ENCODE measurements around the gene VAV1. TPM values are rescaled to one million over a fixed set of nuclear protein-coding genes. Genes with fewer than 3 reads are reported as not detected.
"Not testable (repeated sequence)": the region's sequence is repeated elsewhere in the genome, so short reads cannot be mapped to it uniquely, and the experiment has no call there.

The VAV1 gene
- total RNA-seq, 1 donor from 2014 or later: 90.4 TPM

DNA sequence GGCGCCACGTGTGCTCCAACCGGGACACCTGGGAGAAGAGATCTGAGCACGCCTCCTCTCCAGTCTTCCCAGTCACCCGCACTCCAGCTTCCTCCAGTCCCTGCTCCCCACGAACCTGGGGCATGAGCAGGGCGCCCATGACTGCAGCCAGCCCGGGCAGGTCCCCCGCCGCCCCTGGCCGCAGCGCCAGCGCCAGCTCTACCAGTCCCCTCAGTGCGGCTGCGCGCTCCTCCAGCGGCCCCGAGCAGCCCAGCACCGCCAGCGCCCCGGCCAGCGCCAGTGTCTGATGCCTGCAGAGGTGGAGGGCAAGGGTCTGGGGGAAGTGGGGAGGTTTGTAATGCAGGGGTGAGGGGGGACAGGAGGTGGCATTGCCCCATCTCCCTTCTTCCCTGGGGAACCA lies 18.4 kb upstream of the VAV1 start:
- no peaks in the 10 kb centered on the region for H3K9me3 Mint-ChIP-seq
- peaks cover 19% of the 10 kb centered on the region for H3K4me1 Mint-ChIP-seq (ENCODE audit: low read depth)
- H3K4me3 Mint-ChIP-seq: no peak overlapping the region
- DNase-seq (ENCODE audit: low spot score): no peak
- no peak overlapping the region for H3K27ac Mint-ChIP-seq
- H3K27me3 Mint-ChIP-seq (ENCODE audit: insufficient read depth): no peaks in the 10 kb centered on the region
- intact Hi-C loops (cut with micrococcal nuclease): no loop called here
- H3K36me3 Mint-ChIP-seq (ENCODE audit: low read depth): peaks cover 25% of the 10 kb centered on the region

GRCh38 chr19:6754653-6755463 lies 17.6 kb upstream of the VAV1 start:
- intact Hi-C loops (cut with micrococcal nuclease): no loop called here
- Mint-ChIP-seq H3K4me3 (no peak overlapping the region), H3K27ac (no peak overlapping the region), H3K4me1 (ENCODE audit: low read depth) (peaks cover 19% of the 10 kb centered on the region), H3K36me3 (ENCODE audit: low read depth) (peaks cover 24% of the 10 kb centered on the region), H3K27me3 (ENCODE audit: insufficient read depth) (no peaks in the 10 kb centered on the region), H3K9me3 (no peaks in the 10 kb centered on the region)
- no peak for DNase-seq (ENCODE audit: low spot score)

- Mint-ChIP-seq H3K4me1 (ENCODE audit: low read depth) (peaks cover 11% of the 10 kb centered on the region), H3K36me3 (ENCODE audit: low read depth) (peaks cover 18% of the 10 kb centered on the region), H3K27me3 (ENCODE audit: insufficient read depth) (no peaks in the 10 kb centered on the region), H3K4me3 (no peak overlapping the region), H3K9me3 (no peaks in the 10 kb centered on the region), H3K27ac (no peak overlapping the region)
- no peak for DNase-seq (ENCODE audit: low spot score)
- intact Hi-C loops (cut with micrococcal nuclease): no loop called here
Measured at GRCh38 chr19:6760606-6761005, 11.9 kb upstream of the VAV1 start.

DNA sequence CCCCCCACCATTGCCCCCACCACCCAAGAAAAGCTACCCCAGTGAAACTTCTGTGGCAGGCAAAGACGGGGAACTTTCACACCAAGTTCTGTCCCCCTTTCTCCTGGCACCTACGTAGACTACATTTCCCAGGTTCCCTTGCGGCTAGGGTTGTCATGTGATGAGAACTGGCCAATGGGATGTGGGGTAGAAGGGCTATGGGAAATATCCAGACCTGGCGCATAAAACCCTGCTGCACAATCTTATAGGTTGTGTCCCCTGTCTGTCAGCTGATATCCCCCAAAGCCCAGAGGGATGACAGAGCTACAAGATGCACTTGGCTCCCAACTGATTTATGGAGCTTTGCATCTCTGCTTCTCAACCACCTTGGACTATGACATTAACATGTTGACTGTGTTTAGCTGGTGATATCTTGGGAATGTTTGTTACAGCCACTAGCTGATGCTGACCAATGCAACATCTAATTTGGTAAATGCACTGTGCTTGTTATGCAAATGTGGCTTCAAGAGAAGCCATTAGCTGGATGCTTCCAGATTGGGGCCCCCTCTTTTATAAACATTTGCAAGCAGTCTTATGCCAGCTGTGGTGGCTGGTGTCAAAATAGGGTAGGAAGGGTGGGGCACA lies 11.3 kb upstream of the VAV1 start:
- intact Hi-C loops (cut with micrococcal nuclease): no loop called here
- Mint-ChIP-seq H3K27ac (no peak overlapping the region), H3K36me3 (ENCODE audit: low read depth) (peaks cover 18% of the 10 kb centered on the region), H3K27me3 (ENCODE audit: insufficient read depth) (no peaks in the 10 kb centered on the region), H3K4me1 (ENCODE audit: low read depth) (peaks cover 16% of the 10 kb centered on the region), H3K4me3 (no peak overlapping the region), H3K9me3 (no peaks in the 10 kb centered on the region)
- no peak for DNase-seq (ENCODE audit: low spot score)

DNA sequence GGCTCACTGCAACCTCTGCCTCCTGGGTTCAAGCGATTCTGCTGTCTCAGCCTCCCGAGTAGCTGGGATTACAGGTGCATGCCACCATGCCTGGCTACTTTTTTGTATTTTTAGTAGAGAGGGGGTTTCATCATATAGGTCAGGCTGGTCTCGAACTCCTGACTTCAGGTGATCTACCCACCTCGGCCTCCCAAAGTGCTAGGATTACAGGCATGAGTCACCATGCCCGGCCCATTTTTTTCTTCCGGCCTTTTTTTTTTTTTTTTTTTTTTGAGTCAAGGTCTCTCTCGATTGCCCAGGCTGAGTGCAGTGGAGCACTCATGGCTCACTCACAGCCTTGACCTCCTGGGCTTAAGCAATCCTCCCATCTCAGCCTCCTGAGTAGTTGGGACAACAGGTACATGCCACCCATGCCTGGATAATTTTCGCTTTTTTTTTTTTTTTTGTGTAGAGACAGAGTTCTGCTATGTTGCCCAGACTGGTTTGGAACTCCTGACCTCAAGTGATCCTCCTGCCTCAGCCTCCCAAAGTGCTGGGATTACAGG lies 10.2 kb upstream of the VAV1 start:
- H3K9me3 Mint-ChIP-seq; H3K27ac Mint-ChIP-seq; DNase-seq (ENCODE audit: low spot score); H3K27me3 Mint-ChIP-seq (ENCODE audit: insufficient read depth); H3K4me3 Mint-ChIP-seq; intact Hi-C loops (cut with micrococcal nuclease): not testable (repeated sequence)
- Mint-ChIP-seq H3K4me1 (ENCODE audit: low read depth) (peaks cover 26% of the 10 kb centered on the region), H3K36me3 (ENCODE audit: low read depth) (peaks cover 18% of the 10 kb centered on the region)

- peaks cover 6% of the 10 kb centered on the region for H3K36me3 Mint-ChIP-seq (ENCODE audit: low read depth)
- no peaks in the 10 kb centered on the region for H3K9me3 Mint-ChIP-seq
- peaks cover 42% of the 10 kb centered on the region for H3K4me1 Mint-ChIP-seq (ENCODE audit: low read depth)
- peak overlapping the region; percentile 88 for H3K4me3 Mint-ChIP-seq
- DNase-seq (ENCODE audit: low spot score): no peak
- H3K27me3 Mint-ChIP-seq (ENCODE audit: insufficient read depth): no peaks in the 10 kb centered on the region
- H3K27ac Mint-ChIP-seq: peak overlapping the region; percentile 87
- intact Hi-C loops (cut with micrococcal nuclease): loop anchor here (2.0 kb wide), 1 partner anchor 393 kb away; the partner anchor contains the start of gene ALKBH7
Measured at GRCh38 chr19:6765738-6766356, 6.7 kb upstream of the VAV1 start.

GRCh38 chr19:6766357-6767080 lies 6.0 kb upstream of the VAV1 start:
- DNase-seq (ENCODE audit: low spot score): no peak
- Mint-ChIP-seq H3K27me3 (ENCODE audit: insufficient read depth) (no peaks in the 10 kb centered on the region), H3K36me3 (ENCODE audit: low read depth) (peaks cover under 1% of the 10 kb centered on the region)

GRCh38 chr19:6767081-6767356 lies 5.5 kb upstream of the VAV1 start:
- no peak for DNase-seq (ENCODE audit: low spot score)
- Mint-ChIP-seq H3K4me3 (peak overlapping the region; percentile 88), H3K4me1 (ENCODE audit: low read depth) (peaks cover 48% of the 10 kb centered on the region), H3K27me3 (ENCODE audit: insufficient read depth) (no peaks in the 10 kb centered on the region), H3K27ac (peak overlapping the region; percentile 87), H3K9me3 (peaks cover 4% of the 10 kb centered on the region), H3K36me3 (ENCODE audit: low read depth) (no peaks in the 10 kb centered on the region)
- intact Hi-C loops (cut with micrococcal nuclease): loop anchor here (1.0 to 2.0 kb wide), 10 partner anchors 14 to 394 kb away; partner anchors contain the start of genes ALKBH7 and GPR108

More at GRCh38 chr19:6766357-6767080, 6.0 kb upstream of the VAV1 start:
- Mint-ChIP-seq H3K9me3 (no peaks in the 10 kb centered on the region), H3K27ac (peak overlapping the region; percentile 87), H3K4me1 (ENCODE audit: low read depth) (peaks cover 43% of the 10 kb centered on the region), H3K4me3 (peak overlapping the region; percentile 88)
- intact Hi-C loops (cut with micrococcal nuclease): loop anchor here (1.0 to 2.0 kb wide), 10 partner anchors 13 to 394 kb away; partner anchors contain the start of genes ALKBH7 and GPR108

GRCh38 chr19:6767357-6768235 lies 4.9 kb upstream of the VAV1 start, which contains the start of gene SH2D3A:
SH2D3A (minus strand) TSS chr19:6767435; CDS start chr19:6763748, 3,687 bp downstream.
- DNase-seq (ENCODE audit: low spot score): peak; percentile 93
- H3K4me3 Mint-ChIP-seq: peak within 1 kb of the TSS; percentile 88
- H3K9me3 Mint-ChIP-seq: peaks cover 4% of the 10 kb centered on the region
- no peaks in the 10 kb centered on the region for H3K27me3 Mint-ChIP-seq (ENCODE audit: insufficient read depth)
- intact Hi-C loops (cut with micrococcal nuclease): loop anchor here (1.0 to 2.0 kb wide), 10 partner anchors 14 to 395 kb away; partner anchors contain the start of genes ALKBH7 and GPR108
- H3K4me1 Mint-ChIP-seq (ENCODE audit: low read depth): peaks cover 53% of the 10 kb centered on the region
- H3K27ac Mint-ChIP-seq: peak within 1 kb of the TSS; percentile 89
- H3K36me3 Mint-ChIP-seq (ENCODE audit: low read depth): no peaks in the 10 kb centered on the region

DNA sequence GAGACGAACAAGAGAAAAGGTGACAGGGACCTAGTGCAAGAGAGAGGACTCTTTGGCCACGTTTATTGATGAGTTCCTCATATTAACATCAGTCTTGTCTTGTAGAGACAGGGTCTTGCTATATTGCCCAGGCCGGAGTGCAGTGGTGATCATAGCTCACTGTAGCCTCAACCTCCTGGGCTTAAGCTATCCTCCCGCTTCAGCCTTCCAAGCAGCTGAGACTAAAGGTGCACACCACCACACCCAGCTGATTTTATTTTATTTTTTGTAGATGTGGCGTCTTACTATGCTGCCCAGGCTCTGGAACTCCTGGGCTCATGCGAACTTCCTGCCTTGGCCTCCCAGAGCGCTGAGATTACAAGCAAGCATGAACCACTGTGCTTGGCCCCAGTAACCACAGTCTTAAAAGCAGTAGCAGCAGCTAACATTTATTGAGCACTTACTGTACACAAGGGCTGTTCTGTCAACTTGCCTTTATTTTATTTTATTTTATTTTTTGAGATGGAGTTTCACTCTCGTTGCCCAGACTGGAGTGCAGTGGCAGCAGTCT lies 4.2 kb upstream of the VAV1 start:
- Mint-ChIP-seq H3K27me3 (ENCODE audit: insufficient read depth) (no peaks in the 10 kb centered on the region), H3K4me3 (peak overlapping the region; percentile 88), H3K36me3 (ENCODE audit: low read depth) (peaks cover under 1% of the 10 kb centered on the region), H3K27ac (peak overlapping the region; percentile 89), H3K4me1 (ENCODE audit: low read depth) (peaks cover 54% of the 10 kb centered on the region), H3K9me3 (peaks cover 4% of the 10 kb centered on the region)
- intact Hi-C loops (cut with micrococcal nuclease): no loop called here
- DNase-seq (ENCODE audit: low spot score): peak; percentile 16

DNA sequence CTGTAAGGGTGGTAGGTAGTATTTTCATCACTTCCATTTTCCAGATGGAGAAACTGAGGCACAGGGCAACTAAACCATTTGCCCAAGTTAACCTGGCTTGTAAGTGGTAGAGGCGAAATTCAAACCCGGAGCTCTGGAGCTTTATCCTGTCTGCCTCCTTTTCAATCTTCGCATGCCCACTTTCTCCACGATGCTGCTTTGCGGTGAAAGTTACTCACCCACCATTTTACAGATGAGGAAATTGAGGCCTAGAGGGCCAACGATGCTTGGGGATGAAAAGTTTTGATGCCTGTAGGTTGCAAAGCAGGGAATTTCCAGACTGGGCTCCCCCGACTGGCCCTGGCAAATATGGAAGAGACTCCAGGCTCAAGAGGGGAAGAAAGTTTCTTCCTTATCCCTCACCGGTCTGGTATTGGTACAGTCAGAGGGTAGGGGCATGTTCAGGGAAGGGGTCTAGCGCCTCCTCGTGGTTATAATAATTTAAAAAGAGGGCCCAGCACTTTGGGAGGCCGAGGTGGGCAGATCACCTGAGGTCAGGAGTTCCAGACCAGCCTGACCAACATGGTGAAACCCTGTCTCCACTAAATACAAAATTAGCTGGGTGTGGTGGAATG lies 3.4 kb upstream of the VAV1 start:
- Mint-ChIP-seq H3K36me3 (ENCODE audit: low read depth) (peaks cover 5% of the 10 kb centered on the region), H3K27ac (peak overlapping the region; percentile 71), H3K27me3 (ENCODE audit: insufficient read depth) (no peaks in the 10 kb centered on the region), H3K4me3 (no peak overlapping the region), H3K9me3 (peaks cover 4% of the 10 kb centered on the region), H3K4me1 (ENCODE audit: low read depth) (peaks cover 61% of the 10 kb centered on the region)
- no peak for DNase-seq (ENCODE audit: low spot score)
- intact Hi-C loops (cut with micrococcal nuclease): no loop called here
